ENCODE results near the gene LMBRD1. TPM values are rescaled to one million over a fixed set of nuclear protein-coding genes. Genes with fewer than 3 reads are reported as not detected.

The LMBRD1 gene
- total RNA-seq, 2 experiments from 2014 or later = 19.6 to 22.5 TPM

- Mint-ChIP-seq H3K4me1 (ENCODE audit: low read depth) (no peaks in the 10 kb centered on the region), H3K36me3 (ENCODE audit: low read depth) (peaks cover 1% of the 10 kb centered on the region), H3K27me3 (ENCODE audit: low read depth) (no peaks in the 10 kb centered on the region), H3K9me3 (ENCODE audit: insufficient read depth) (no peaks in the 10 kb centered on the region), H3K4me3 (no peak overlapping the region), H3K27ac (no peak overlapping the region)
- POLR2A ChIA-PET = no interaction called here
- CTCF ChIA-PET = interaction anchor here (1.2 kb wide), 1 partner anchor 14 kb away, joined by 4 read pairs; no protein-coding TSS in a partner anchor
- DNase-seq (no peak), ATAC-seq (no peak)
Observed at GRCh38 chr6:69732045-69732444, 64.8 kb downstream of the LMBRD1 start.

- ChIA-PET POLR2A (no interaction called here), CTCF (interaction anchor here (0.8 to 1.6 kb wide), 3 partner anchors 10 to 377 kb away, joined by 3 to 4 read pairs (median 3); no protein-coding TSS in a partner anchor)
- peaks cover 4% of the 10 kb centered on the region for H3K9me3 Mint-ChIP-seq (ENCODE audit: insufficient read depth)
- no peak overlapping the region for H3K4me3 Mint-ChIP-seq
- no peaks in the 10 kb centered on the region for H3K4me1 Mint-ChIP-seq (ENCODE audit: low read depth)
- H3K27ac Mint-ChIP-seq = no peak overlapping the region
- H3K36me3 Mint-ChIP-seq (ENCODE audit: low read depth) = peaks cover 13% of the 10 kb centered on the region
- ATAC-seq = no peak
- H3K27me3 Mint-ChIP-seq (ENCODE audit: low read depth) = no peaks in the 10 kb centered on the region
- no peak for DNase-seq
Observed at GRCh38 chr6:69729870-69730449, 66.8 kb downstream of the LMBRD1 start.

- H3K27me3 Mint-ChIP-seq (ENCODE audit: low read depth) = no peaks in the 10 kb centered on the region
- H3K4me1 Mint-ChIP-seq (ENCODE audit: low read depth) = no peaks in the 10 kb centered on the region
- CTCF ChIA-PET = no interaction called here
- POLR2A ChIA-PET = no interaction called here
- DNase-seq (no peak), ATAC-seq (no peak)
- no peak overlapping the region for H3K27ac Mint-ChIP-seq
- H3K36me3 Mint-ChIP-seq (ENCODE audit: low read depth) = peaks cover 39% of the 10 kb centered on the region
- H3K4me3 Mint-ChIP-seq = no peak overlapping the region
- H3K9me3 Mint-ChIP-seq (ENCODE audit: insufficient read depth) = peaks cover 4% of the 10 kb centered on the region
Observed at GRCh38 chr6:69722683-69723082, 74.1 kb downstream of the LMBRD1 start.

GRCh38 chr6:69719602-69720193, 77.1 kb downstream of the LMBRD1 start:
- H3K9me3 Mint-ChIP-seq (ENCODE audit: insufficient read depth) = no peaks in the 10 kb centered on the region
- DNase-seq (no peak), ATAC-seq (no peak)
- CTCF ChIA-PET = interaction anchor here (1.0 kb wide), 1 partner anchor 65 kb away, joined by 3 read pairs; no protein-coding TSS in a partner anchor
- H3K4me3 Mint-ChIP-seq = no peak overlapping the region
- no peak overlapping the region for H3K27ac Mint-ChIP-seq
- no peaks in the 10 kb centered on the region for H3K4me1 Mint-ChIP-seq (ENCODE audit: low read depth)
- H3K36me3 Mint-ChIP-seq (ENCODE audit: low read depth) = peaks cover 37% of the 10 kb centered on the region
- H3K27me3 Mint-ChIP-seq (ENCODE audit: low read depth) = no peaks in the 10 kb centered on the region
- POLR2A ChIA-PET = no interaction called here

GRCh38 chr6:69706724-69707123, 90.1 kb downstream of the LMBRD1 start:
- H3K4me3 Mint-ChIP-seq = no peak overlapping the region
- ChIA-PET CTCF (no interaction called here), POLR2A (no interaction called here)
- no peak for DNase-seq
- H3K36me3 Mint-ChIP-seq (ENCODE audit: low read depth) = peaks cover 13% of the 10 kb centered on the region
- H3K9me3 Mint-ChIP-seq (ENCODE audit: insufficient read depth) = no peaks in the 10 kb centered on the region
- no peaks in the 10 kb centered on the region for H3K27me3 Mint-ChIP-seq (ENCODE audit: low read depth)
- no peak for ATAC-seq
- H3K27ac Mint-ChIP-seq = no peak overlapping the region
- H3K4me1 Mint-ChIP-seq (ENCODE audit: low read depth) = no peaks in the 10 kb centered on the region

GRCh38 chr6:69705954-69706353, 90.9 kb downstream of the LMBRD1 start:
- POLR2A ChIA-PET = no interaction called here
- H3K9me3 Mint-ChIP-seq (ENCODE audit: insufficient read depth) = no peaks in the 10 kb centered on the region
- CTCF ChIA-PET = no interaction called here

GRCh38 chr6:69704916-69705315, 91.9 kb downstream of the LMBRD1 start:
- Mint-ChIP-seq H3K9me3 (ENCODE audit: insufficient read depth) (no peaks in the 10 kb centered on the region), H3K4me1 (ENCODE audit: low read depth) (no peaks in the 10 kb centered on the region), H3K27ac (no peak overlapping the region), H3K36me3 (ENCODE audit: low read depth) (peaks cover 13% of the 10 kb centered on the region), H3K27me3 (ENCODE audit: low read depth) (no peaks in the 10 kb centered on the region), H3K4me3 (no peak overlapping the region)
- ChIA-PET CTCF (interaction anchor here (1.5 kb wide), 1 partner anchor 17 kb away, joined by 4 read pairs; no protein-coding TSS in a partner anchor), POLR2A (no interaction called here)
- ATAC-seq = no peak
- DNase-seq = no peak

More at GRCh38 chr6:69705954-69706353, 90.9 kb downstream of the LMBRD1 start:
- no peaks in the 10 kb centered on the region for H3K27me3 Mint-ChIP-seq (ENCODE audit: low read depth)
- H3K27ac Mint-ChIP-seq = no peak overlapping the region
- DNase-seq (no peak), ATAC-seq (no peak)
- H3K4me1 Mint-ChIP-seq (ENCODE audit: low read depth) = no peaks in the 10 kb centered on the region
- peaks cover 13% of the 10 kb centered on the region for H3K36me3 Mint-ChIP-seq (ENCODE audit: low read depth)
- H3K4me3 Mint-ChIP-seq = no peak overlapping the region

GRCh38 chr6:69699655-69700054, 97.2 kb downstream of the LMBRD1 start:
- no peak for ATAC-seq
- peaks cover 21% of the 10 kb centered on the region for H3K36me3 Mint-ChIP-seq (ENCODE audit: low read depth)
- H3K4me3 Mint-ChIP-seq = no peak overlapping the region
- no peak overlapping the region for H3K27ac Mint-ChIP-seq
- no peaks in the 10 kb centered on the region for H3K27me3 Mint-ChIP-seq (ENCODE audit: low read depth)
- H3K4me1 Mint-ChIP-seq (ENCODE audit: low read depth) = peaks cover 8% of the 10 kb centered on the region
- ChIA-PET POLR2A (interaction anchor here (0.6 kb wide), 1 partner anchor 342 kb away, joined by 3 read pairs; no protein-coding TSS in a partner anchor), CTCF (no interaction called here)
- H3K9me3 Mint-ChIP-seq (ENCODE audit: insufficient read depth) = no peaks in the 10 kb centered on the region
- DNase-seq = no peak

GRCh38 chr6:69696273-69696672, 100.5 kb downstream of the LMBRD1 start:
- Mint-ChIP-seq H3K9me3 (ENCODE audit: insufficient read depth) (no peaks in the 10 kb centered on the region), H3K27me3 (ENCODE audit: low read depth) (no peaks in the 10 kb centered on the region), H3K27ac (no peak overlapping the region), H3K36me3 (ENCODE audit: low read depth) (peaks cover 26% of the 10 kb centered on the region), H3K4me1 (ENCODE audit: low read depth) (peaks cover 8% of the 10 kb centered on the region), H3K4me3 (no peak overlapping the region)
- CTCF ChIA-PET = no interaction called here
- POLR2A ChIA-PET = interaction anchor here (0.7 kb wide), 1 partner anchor 12 kb away, joined by 4 read pairs; no protein-coding TSS in a partner anchor
- ATAC-seq = no peak
- DNase-seq = no peak

- H3K4me1 Mint-ChIP-seq (ENCODE audit: low read depth) = peaks cover 8% of the 10 kb centered on the region
- CTCF ChIA-PET = no interaction called here
- H3K9me3 Mint-ChIP-seq (ENCODE audit: insufficient read depth) = no peaks in the 10 kb centered on the region
- H3K4me3 Mint-ChIP-seq = no peak overlapping the region
- H3K36me3 Mint-ChIP-seq (ENCODE audit: low read depth) = peaks cover 31% of the 10 kb centered on the region
- no peak for DNase-seq
- no peak overlapping the region for H3K27ac Mint-ChIP-seq
- no peak for ATAC-seq
- no peaks in the 10 kb centered on the region for H3K27me3 Mint-ChIP-seq (ENCODE audit: low read depth)
- POLR2A ChIA-PET = no interaction called here
Observed at GRCh38 chr6:69693762-69694161, 103.0 kb downstream of the LMBRD1 start.

- Mint-ChIP-seq H3K36me3 (ENCODE audit: low read depth) (peaks cover 17% of the 10 kb centered on the region), H3K27me3 (ENCODE audit: low read depth) (no peaks in the 10 kb centered on the region), H3K9me3 (ENCODE audit: insufficient read depth) (no peaks in the 10 kb centered on the region), H3K27ac (no peak overlapping the region), H3K4me1 (ENCODE audit: low read depth) (peaks cover under 1% of the 10 kb centered on the region), H3K4me3 (no peak overlapping the region)
- DNase-seq = no peak
- CTCF ChIA-PET = no interaction called here
- POLR2A ChIA-PET = no interaction called here
- ATAC-seq = no peak
Observed at GRCh38 chr6:69690986-69691385, 105.8 kb downstream of the LMBRD1 start.

GRCh38 chr6:69680302-69680701, 116.5 kb downstream of the LMBRD1 start:
- H3K27ac Mint-ChIP-seq = no peak overlapping the region
- H3K4me1 Mint-ChIP-seq (ENCODE audit: low read depth) = no peaks in the 10 kb centered on the region
- H3K9me3 Mint-ChIP-seq (ENCODE audit: insufficient read depth) = no peaks in the 10 kb centered on the region
- ATAC-seq (no peak), DNase-seq (no peak)
- no peak overlapping the region for H3K4me3 Mint-ChIP-seq
- H3K27me3 Mint-ChIP-seq (ENCODE audit: low read depth) = no peaks in the 10 kb centered on the region
- CTCF ChIA-PET = interaction anchor here (0.6 kb wide), 1 partner anchor 13 kb away, joined by 3 read pairs; no protein-coding TSS in a partner anchor
- H3K36me3 Mint-ChIP-seq (ENCODE audit: low read depth) = peaks cover 15% of the 10 kb centered on the region
- POLR2A ChIA-PET = no interaction called here

Measured in activated CD8-positive, alpha-beta T cell treated with anti-CD3 and anti-CD28 coated beads, Interleukin-2, amount 10 ng/mL, durations not matched to agents 7 days and 5 days (primary cell).